HCT116 (cell line): ENCODE data around the gene KRT37.

Experiments
- CTCF ChIP-seq, 3 experiments: fragments of 200-600 bp in 1 of 3; sonication (generic) in 1 of 3; IDR thresholded peaks in 2 of 3; conservative IDR thresholded peaks in 1 of 3; 2 replicates each; pipeline ENCODE4 v1.5.1; 2012 to 2017; ENCODE audit warnings: low read depth in 2 of 3, low read length in 2 of 3, antibody characterized with exemption in 1 of 3, borderline replicate concordance in 1 of 3, control low read depth in 1 of 3, mild to moderate bottlenecking in 1 of 3, mixed read lengths in 1 of 3, mixed run types in 1 of 3, moderate library complexity in 1 of 3; ENCODE audit not compliant: insufficient read depth in 1 of 3
- EGR1 ChIP-seq: IDR thresholded peaks from 2 replicates; pipeline ENCODE4 v1.6.1; 2012; ENCODE audit warnings: low read depth
- EZH2 ChIP-seq: fragments of 200-600 bp; sonication (generic); IDR thresholded peaks from 2 replicates; pipeline ENCODE4 v1.6.1; 2017; ENCODE audit warnings: antibody characterized with exemption, mixed run types
- EZH2phosphoT487 ChIP-seq: fragments of 200-600 bp; IDR thresholded peaks from 2 replicates; pipeline ENCODE4 v1.6.1; 2018; ENCODE audit warnings: antibody characterized with exemption, borderline replicate concordance
- POLR2A ChIP-seq: IDR thresholded peaks from 2 replicates; pipeline ENCODE4 v1.7.0; 2011; ENCODE audit warnings: borderline replicate concordance; ENCODE audit not compliant: insufficient read depth, insufficient read length; ENCODE audit errors: extremely low read depth
- RAD21 ChIP-seq: IDR thresholded peaks from 2 replicates; pipeline ENCODE4 v1.6.1; 2012; ENCODE audit warnings: low read depth, mild to moderate bottlenecking
- SP1 ChIP-seq: IDR thresholded peaks from 2 replicates; pipeline ENCODE4 v1.6.1; 2012; ENCODE audit warnings: low read depth
- YY1 ChIP-seq: IDR thresholded peaks from 2 replicates; pipeline ENCODE4 v1.6.1; 2011; ENCODE audit warnings: low read length, low read depth, moderate library complexity, mild to moderate bottlenecking; ENCODE audit not compliant: insufficient replicate concordance; ENCODE audit errors: extremely low read depth
- ZNF274 ChIP-seq: fragments of 200-500 bp; sonication (Bioruptor generic); IDR thresholded peaks from 2 replicates; pipeline ENCODE4 v1.6.1; 2014; ENCODE audit warnings: mild to moderate bottlenecking, low read depth, low read length, inconsistent platforms

GRCh38 chr17:41391535-41391934, 32.9 kb downstream of the KRT37 start:
- TF ChIP-seq CTCF (IDR thresholded peaks at IDR 0.05 in 2 of 3, conservative IDR thresholded peaks at IDR 0.05 in 1 of 3; ENCODE audit: borderline replicate concordance in 1 of 3, insufficient read depth in 1 of 3, low read depth in 2 of 3, low read length in 2 of 3) (no peak), EZH2 (no peak), EGR1 (no peak), POLR2A (no peak), ZNF274 (no peak), EZH2phosphoT487 (no peak), YY1 (no peak), SP1 (no peak), RAD21 (no peak)
